ENCODE measurements around the gene UBE2M. TPM values are rescaled to one million over a fixed set of nuclear protein-coding genes. Genes with fewer than 3 reads are reported as not detected.

Gene UBE2M
- total and polyA plus RNA-seq, 2 experiments from 2014 or later, result 27.6 to 64.5 TPM

DNA sequence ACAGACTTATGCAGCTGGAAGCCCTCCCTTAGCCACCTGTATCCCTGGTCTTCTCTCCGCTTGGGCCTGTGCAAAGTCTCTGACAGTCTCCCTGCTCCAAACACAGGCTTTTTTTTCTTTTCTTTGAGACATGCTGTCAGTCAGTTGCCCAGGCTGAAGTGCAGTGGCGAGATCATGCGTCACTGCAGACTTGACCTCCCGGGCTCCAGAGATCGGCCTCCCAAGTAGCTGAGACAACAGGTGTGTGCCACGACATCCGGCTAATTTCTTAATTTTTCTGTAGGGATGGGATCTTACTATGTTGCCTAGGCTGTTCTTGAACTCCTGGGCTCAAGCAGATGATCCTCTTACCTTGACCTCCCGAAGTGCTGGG lies 13.2 kb upstream of the UBE2M start:
- ATAC-seq (no peak), DNase-seq (ENCODE audit: low spot score) (no peak)
- H3K4me3 Mint-ChIP-seq, result peak overlapping the region; percentile 95; the same call in 2 of the 3 replicates
- Histone ChIP-seq H3K4me2 (no peak overlapping the region), H3K27ac (ENCODE audit: low read depth) (no peak overlapping the region), H2AFZ (no peak overlapping the region), H3K4me3 (no peak overlapping the region), H4K20me1 (replicated peaks; ENCODE audit: insufficient read depth) (no peaks in the 10 kb centered on the region), H3K4me1 (ENCODE audit: insufficient read depth) (peaks cover 12% of the 10 kb centered on the region), H3K27me3 (ENCODE audit: insufficient read depth) (no peaks in the 10 kb centered on the region), H3K79me2 (replicated peaks; ENCODE audit: insufficient read depth) (no peaks in the 10 kb centered on the region), H3K36me3 (ENCODE audit: insufficient read depth) (no peaks in the 10 kb centered on the region), H3F3A (replicated peaks; ENCODE audit: low read depth) (peaks cover 11% of the 10 kb centered on the region), H3K9me2 (ENCODE audit: insufficient read depth) (no peaks in the 10 kb centered on the region)
- TF ChIP-seq POLR2AphosphoS5 (IDR thresholded peaks at IDR 0.05; ENCODE audit: low read depth) (no peak), ZNF114 (CRISPR knock-in tag; IDR thresholded peaks at IDR 0.05) (no peak), NANOG (IDR thresholded peaks at IDR 0.05; ENCODE audit: borderline replicate concordance) (no peak), CREB1 (CRISPR knock-in tag; IDR thresholded peaks at IDR 0.05; ENCODE audit: low read depth) (no peak), REST (IDR thresholded peaks at IDR 0.05; ENCODE audit: unreplicated experiment) (no peak)
- H3K27me3 Mint-ChIP-seq (ENCODE audit: insufficient read depth, low read depth, poor library complexity), result peaks cover 17% of the 10 kb centered on the region
- peak overlapping the region; percentile 100; the same call in 1 of the 2 replicates for H3K27ac Mint-ChIP-seq
- H3K4me1 Mint-ChIP-seq, result peaks cover 17% of the 10 kb centered on the region
- no peaks in the 10 kb centered on the region; the same call in 1 of the 3 replicates for H3K9me3 Mint-ChIP-seq
- peaks cover 17% of the 10 kb centered on the region for H3K36me3 Mint-ChIP-seq (ENCODE audit: low read depth)

- H3F3A ChIP-seq (replicated peaks; ENCODE audit: low read depth), result peaks cover 10% of the 10 kb centered on the region
- no peaks in the 10 kb centered on the region for H4K20me1 ChIP-seq (replicated peaks; ENCODE audit: insufficient read depth)
- H3K4me3 ChIP-seq, result no peak overlapping the region
- no peaks in the 10 kb centered on the region for H3K36me3 ChIP-seq (ENCODE audit: insufficient read depth)
- no peak overlapping the region for H3K4me2 ChIP-seq
- Mint-ChIP-seq H3K27me3 (ENCODE audit: insufficient read depth, low read depth, poor library complexity) (peaks cover 17% of the 10 kb centered on the region), H3K36me3 (ENCODE audit: low read depth) (peaks cover 21% of the 10 kb centered on the region), H3K4me3 (no peak overlapping the region), H3K27ac (no peak overlapping the region), H3K4me1 (peaks cover 15% of the 10 kb centered on the region), H3K9me3 (no peaks in the 10 kb centered on the region; the same call in 2 of the 3 replicates)
- no peaks in the 10 kb centered on the region for H3K9me2 ChIP-seq (ENCODE audit: insufficient read depth)
- H3K27me3 ChIP-seq (ENCODE audit: insufficient read depth), result no peaks in the 10 kb centered on the region
- no peak overlapping the region for H3K27ac ChIP-seq (ENCODE audit: low read depth)
- no peaks in the 10 kb centered on the region for H3K79me2 ChIP-seq (replicated peaks; ENCODE audit: insufficient read depth)
- H2AFZ ChIP-seq, result no peak overlapping the region
- no peak for DNase-seq (ENCODE audit: low spot score)
- peaks cover 12% of the 10 kb centered on the region for H3K4me1 ChIP-seq (ENCODE audit: insufficient read depth)
- no peak for ATAC-seq
- TF ChIP-seq JUNB (IDR thresholded peaks at IDR 0.05; ENCODE audit: unreplicated experiment) (no peak), EZH2phosphoT487 (IDR thresholded peaks at IDR 0.05; ENCODE audit: unreplicated experiment) (no peak), ZNF114 (CRISPR knock-in tag; IDR thresholded peaks at IDR 0.05) (no peak), CTCF (conservative IDR thresholded peaks at IDR 0.05; ENCODE audit: low read depth in 2 of 2) (no peak), ZNF331 (CRISPR knock-in tag; IDR thresholded peaks at IDR 0.05; ENCODE audit: low read depth) (no peak), STAT1 (IDR thresholded peaks at IDR 0.05; ENCODE audit: unreplicated experiment) (no peak), REST (IDR thresholded peaks at IDR 0.05; ENCODE audit: unreplicated experiment) (no peak)
- TF ChIP-seq, protein P1, sequence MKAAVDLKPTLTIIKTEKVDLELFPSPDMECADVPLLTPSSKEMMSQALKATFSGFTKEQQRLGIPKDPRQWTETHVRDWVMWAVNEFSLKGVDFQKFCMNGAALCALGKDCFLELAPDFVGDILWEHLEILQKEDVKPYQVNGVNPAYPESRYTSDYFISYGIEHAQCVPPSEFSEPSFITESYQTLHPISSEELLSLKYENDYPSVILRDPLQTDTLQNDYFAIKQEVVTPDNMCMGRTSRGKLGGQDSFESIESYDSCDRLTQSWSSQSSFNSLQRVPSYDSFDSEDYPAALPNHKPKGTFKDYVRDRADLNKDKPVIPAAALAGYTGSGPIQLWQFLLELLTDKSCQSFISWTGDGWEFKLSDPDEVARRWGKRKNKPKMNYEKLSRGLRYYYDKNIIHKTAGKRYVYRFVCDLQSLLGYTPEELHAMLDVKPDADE (IDR thresholded peaks at IDR 0.05), result no peak
Measured at GRCh38 chr19:58570770-58571574, 12.6 kb upstream of the UBE2M start.

All from GM23338 (cell line).